Measurements from ENCODE around the gene TTC38.

The TTC38 gene

GRCh38 chr22:46267431-46268279, at the start of gene TTC38:
TTC38 (plus strand) TSS chr22:46268008; CDS start chr22:46268040, 32 bp downstream.
- FAIRE-seq: peak; percentile 75
- peak; percentile 85 for DNase-seq (ENCODE audit: extremely low spot score, insufficient read length, low read depth)

DNA sequence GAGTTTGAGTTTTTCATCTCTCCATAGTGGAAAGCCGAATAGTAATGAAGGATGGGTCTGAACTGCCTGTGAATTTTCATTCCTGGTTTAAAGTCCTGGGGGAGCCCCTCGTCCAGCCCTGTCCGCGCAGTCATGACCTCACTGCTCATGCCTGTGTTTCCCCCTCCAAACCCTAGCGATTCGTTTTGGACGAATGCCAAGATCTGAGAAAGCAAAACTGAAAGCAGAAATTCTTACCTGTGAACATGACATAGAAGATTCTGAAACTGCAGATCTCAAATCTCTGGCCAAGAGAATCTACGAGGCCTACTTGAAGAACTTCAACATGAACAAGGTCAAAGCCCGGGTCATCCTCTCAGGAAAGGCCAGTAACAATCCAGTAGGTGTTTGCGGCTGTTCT, 48.2 kb upstream of the TTC38 start:
- DNase-seq (ENCODE audit: extremely low spot score, insufficient read length, low read depth): peak; percentile 3
- FAIRE-seq: peak; percentile 50

GRCh38 chr22:46220921-46221320, 46.9 kb upstream of the TTC38 start:
- FAIRE-seq (peak; percentile 48), DNase-seq (ENCODE audit: extremely low spot score, insufficient read length, low read depth) (no peak)

DNA sequence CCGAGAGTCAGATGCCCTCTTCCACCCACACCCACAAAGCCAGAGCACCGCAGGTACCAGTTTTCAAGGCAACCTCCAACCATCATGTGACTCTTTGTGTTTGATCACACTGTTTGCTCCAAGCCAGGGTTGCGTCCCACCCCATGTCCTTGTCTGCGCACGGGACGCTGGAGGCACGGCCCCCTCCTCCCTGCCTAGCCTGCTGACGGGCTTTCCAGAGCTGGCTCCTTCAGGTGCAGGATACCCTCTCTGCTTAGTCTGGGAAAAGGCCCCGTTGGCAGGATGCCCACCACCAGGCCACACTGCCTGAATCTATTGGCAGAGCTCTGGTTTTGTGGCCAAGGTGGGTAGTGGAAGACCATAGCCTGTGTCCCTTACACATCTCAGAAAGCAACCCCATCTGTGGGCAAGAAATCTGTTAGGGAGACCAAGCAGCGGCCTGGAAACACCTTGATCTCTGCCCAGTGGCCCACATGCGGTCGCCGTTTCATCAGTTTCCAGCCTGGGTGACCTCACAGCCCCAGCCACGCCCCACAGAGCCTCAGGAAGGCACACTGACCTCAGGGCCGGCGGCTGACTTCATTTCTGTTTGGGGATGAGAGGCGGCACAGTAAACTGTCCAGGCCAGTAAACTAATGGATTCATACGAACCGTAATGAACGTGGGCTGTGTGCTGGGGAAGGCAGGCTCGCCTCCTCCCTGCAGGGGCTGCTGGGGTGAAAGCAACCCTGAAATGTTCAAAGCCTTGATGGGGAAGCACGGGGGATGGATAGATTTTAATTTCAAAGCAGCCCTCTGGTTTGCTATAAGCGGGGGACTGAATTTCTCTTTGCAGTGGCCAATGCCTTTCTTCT, 43.5 kb upstream of the TTC38 start:
- no peak for DNase-seq (ENCODE audit: extremely low spot score, insufficient read length, low read depth)
- FAIRE-seq: no peak

DNA sequence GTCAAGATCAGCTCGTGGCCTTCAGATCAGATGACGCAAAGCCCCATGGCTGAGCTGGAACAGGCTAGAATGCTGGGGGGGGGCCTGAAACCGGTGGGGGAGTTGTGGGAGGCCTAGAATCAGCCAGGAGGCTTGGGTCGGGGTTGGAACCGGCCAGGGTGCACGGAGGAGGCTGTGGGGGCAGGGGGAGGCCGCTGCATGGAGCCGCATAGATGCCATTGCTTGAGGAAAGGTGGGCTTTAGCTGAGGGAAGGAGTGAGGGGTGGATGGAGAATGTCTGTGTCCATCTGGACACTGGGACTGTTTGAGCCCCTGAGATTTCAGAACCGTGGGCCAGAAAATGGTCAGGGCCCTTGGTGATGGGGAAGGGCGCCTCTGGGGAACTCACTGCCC, 42.9 kb upstream of the TTC38 start:
- DNase-seq (ENCODE audit: extremely low spot score, insufficient read length, low read depth) (no peak), FAIRE-seq (no peak)

GRCh38 chr22:46225631-46226030, 42.2 kb upstream of the TTC38 start:
- FAIRE-seq (no peak), DNase-seq (ENCODE audit: extremely low spot score, insufficient read length, low read depth) (no peak)

GRCh38 chr22:46226577-46226976, 41.2 kb upstream of the TTC38 start:
- FAIRE-seq: no peak

DNA sequence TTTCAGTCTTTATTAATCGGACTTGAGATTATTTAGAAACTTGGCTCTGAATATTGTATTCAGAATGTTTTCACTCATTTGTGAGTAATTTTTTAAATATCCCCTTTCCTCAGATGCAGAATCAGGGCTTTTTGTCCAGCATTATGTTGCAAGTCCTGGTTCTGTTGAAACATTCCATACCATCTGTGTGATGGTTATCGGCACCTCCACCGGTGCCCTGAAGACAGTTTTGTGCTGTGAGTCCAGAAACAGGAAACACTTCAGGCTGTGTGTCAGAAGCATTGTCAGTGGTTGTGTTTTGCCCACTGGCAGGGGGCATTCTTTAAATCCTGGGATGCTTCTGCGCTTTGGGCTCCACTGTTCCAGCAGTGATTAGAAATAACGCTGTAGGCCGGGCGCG, 38.1 kb upstream of the TTC38 start:
- no peak for FAIRE-seq
- no peak for DNase-seq (ENCODE audit: extremely low spot score, insufficient read length, low read depth)

More at GRCh38 chr22:46226577-46226976, 41.2 kb upstream of the TTC38 start:
- DNase-seq (ENCODE audit: extremely low spot score, insufficient read length, low read depth): no peak

DNA sequence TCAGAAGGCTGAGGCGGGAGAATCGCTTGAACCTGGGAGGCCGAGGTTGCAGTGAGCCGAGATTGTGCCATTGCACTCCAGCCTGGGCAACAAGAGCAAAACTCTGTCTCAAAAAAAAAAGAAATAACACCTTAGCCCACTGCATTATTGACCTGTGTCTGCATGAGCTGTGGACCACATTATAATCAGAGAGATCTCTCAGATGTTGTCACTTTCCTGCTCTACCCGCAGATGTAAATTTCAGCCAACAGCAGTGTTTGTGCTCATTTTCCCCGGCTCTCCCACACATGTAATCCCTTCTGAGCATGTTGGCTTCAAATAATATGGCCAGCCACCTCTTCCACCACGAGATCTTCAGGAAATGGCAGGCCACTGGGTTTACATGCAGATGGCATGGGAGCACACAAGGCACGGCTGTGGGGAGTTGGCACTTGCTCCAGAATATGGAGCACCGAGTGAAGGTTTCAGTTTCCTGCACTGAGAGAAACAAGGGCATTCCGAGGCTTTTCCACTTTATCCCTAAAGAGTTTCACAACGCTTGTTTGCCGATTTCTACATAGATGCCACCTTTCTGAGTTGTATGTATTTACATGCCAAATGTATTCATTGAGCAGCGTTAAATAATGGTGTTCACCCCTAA, 37.4 kb upstream of the TTC38 start:
- no peak for DNase-seq (ENCODE audit: extremely low spot score, insufficient read length, low read depth)
- no peak for FAIRE-seq

- DNase-seq (ENCODE audit: extremely low spot score, insufficient read length, low read depth): no peak
- FAIRE-seq: no peak
These were observed 34.6 kb upstream of the TTC38 start for GRCh38 chr22:46233231-46233630.

DNA sequence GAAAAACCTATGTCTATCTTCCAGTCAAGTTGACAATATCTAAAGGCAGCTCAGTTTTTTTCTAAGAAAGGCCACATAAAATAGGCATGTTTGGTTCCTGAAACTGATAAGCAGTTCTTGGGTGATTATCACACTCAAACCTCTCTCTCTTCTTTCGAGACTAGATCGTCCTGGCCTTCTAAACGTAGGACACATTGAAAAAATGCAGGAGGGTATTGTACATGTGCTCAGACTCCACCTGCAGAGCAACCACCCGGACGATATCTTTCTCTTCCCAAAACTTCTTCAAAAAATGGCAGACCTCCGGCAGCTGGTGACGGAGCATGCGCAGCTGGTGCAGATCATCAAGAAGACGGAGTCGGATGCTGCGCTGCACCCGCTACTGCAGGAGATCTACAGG, 32.8 kb upstream of the TTC38 start:
- DNase-seq (ENCODE audit: extremely low spot score, insufficient read length, low read depth) (no peak), FAIRE-seq (no peak)

DNA sequence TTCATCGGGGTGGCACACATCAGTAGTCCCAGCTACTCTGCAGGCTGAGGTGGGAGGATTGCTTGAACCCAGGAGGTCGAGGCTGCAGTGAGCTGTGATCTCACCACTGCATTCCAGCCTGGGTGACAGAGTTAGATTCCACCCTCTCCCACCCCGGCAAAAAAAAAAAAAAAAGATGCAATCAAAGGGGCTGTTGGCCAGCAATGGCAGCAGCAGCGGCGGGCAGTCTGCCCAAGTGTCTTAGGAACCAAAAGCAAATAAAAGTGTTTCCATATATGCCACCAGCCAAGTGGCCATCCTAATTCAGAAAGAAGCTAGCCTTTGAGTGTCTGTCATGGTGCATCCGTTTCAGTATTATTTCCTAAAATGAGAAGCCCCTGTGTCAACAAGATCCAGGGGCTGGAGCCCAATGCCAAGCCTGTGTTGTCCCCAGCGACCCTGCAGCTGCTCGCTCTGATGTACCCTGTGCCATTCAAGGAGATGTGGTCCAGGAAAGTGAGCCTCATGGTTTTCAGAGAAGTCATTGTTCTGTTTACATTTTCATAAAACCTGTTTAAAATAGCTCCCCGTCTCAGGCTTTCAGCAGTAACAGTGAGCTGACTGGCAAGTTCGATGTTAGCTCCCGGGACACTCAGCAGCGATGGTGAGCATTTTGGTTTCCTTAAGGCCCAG, 30.2 kb upstream of the TTC38 start:
- FAIRE-seq: no peak
- no peak for DNase-seq (ENCODE audit: extremely low spot score, insufficient read length, low read depth)

GRCh38 chr22:46238541-46238940, 29.3 kb upstream of the TTC38 start:
- FAIRE-seq (no peak), DNase-seq (ENCODE audit: extremely low spot score, insufficient read length, low read depth) (no peak)

GRCh38 chr22:46239261-46240048, 28.4 kb upstream of the TTC38 start:
- DNase-seq (ENCODE audit: extremely low spot score, insufficient read length, low read depth) (no peak), FAIRE-seq (no peak)

DNA sequence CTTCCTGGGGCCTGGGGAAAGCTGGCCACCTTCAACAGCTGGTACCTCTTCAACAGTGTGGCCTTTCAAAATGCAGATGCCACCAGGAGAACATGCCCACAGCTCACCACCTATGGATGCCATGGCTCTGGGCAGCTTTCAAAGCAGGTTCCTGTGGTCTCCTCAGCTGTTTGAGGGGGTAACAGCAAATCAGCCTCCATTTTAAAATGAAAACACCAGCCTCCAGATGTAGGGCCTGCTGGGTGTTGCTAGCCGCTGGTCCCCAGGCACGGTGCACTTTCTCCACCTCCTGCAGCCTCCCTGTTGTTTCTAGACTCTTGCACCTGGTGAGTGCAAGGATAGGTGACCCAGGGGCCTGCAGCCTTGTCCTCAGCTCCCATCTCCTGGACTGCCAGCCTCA, 27.7 kb upstream of the TTC38 start:
- DNase-seq (ENCODE audit: extremely low spot score, insufficient read length, low read depth) (no peak), FAIRE-seq (no peak)

DNA sequence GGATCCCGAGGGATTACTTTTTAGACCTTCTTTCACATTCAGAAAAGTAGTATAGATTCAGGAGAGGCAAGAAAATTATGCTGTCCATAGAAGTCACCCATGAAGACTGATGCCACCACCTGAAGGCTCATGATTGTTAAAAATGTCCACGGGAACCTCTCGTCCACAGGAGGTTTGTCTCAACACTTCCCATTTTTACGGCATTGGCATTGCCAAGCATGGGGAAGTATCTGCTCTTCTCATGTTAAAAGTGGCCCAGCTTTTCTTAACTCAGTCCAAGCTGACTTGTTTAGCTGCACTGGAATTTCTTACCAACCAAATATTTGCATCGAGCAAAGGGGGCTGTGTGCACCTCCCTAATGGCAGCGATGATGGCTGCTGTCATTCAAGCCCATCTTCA, 27.3 kb upstream of the TTC38 start:
- FAIRE-seq: no peak
- no peak for DNase-seq (ENCODE audit: extremely low spot score, insufficient read length, low read depth)

DNA sequence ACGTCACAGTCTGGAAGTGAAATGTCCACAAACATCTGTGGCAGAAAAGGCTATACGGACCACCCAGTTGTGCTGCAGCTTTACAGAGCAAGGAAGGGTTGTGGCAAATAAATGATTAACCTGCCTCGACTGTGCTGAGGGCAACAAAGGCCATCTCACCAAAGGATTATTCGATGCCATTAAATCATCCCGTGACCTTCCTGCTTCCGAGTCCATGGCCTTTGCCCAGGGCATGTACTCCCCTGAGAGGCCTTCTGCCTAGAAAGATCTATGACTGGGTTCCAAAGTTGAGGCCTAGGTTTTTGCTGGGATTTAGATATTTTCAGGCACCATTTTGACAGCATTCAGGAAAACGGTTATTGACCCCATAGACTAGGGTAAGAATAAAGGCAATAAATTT, 26.9 kb upstream of the TTC38 start:
- no peak for FAIRE-seq
- no peak for DNase-seq (ENCODE audit: extremely low spot score, insufficient read length, low read depth)

- no peak for FAIRE-seq
- DNase-seq (ENCODE audit: extremely low spot score, insufficient read length, low read depth): no peak
These were observed 26.3 kb upstream of the TTC38 start for GRCh38 chr22:46241396-46242007.

GRCh38 chr22:46242076-46242475, 25.7 kb upstream of the TTC38 start:
- no peak for FAIRE-seq

More at GRCh38 chr22:46242076-46242475, 25.7 kb upstream of the TTC38 start:
- no peak for DNase-seq (ENCODE audit: extremely low spot score, insufficient read length, low read depth)
